ENCODE data around the gene SMARCA4.

Gene SMARCA4

GRCh38 chr19:11105014-11105636, 144.3 kb downstream of the SMARCA4 start:
- H3K27me3 ChIP-seq: no peaks in the 10 kb centered on the region
- DNase-seq: no peak
- no peak for TF ChIP-seq CTCF (IDR thresholded peaks at IDR 0.05; ENCODE audit: low read depth, low read length)
- H3K4me1 ChIP-seq: no peaks in the 10 kb centered on the region
- no peaks in the 10 kb centered on the region for H3K9me3 ChIP-seq
- H3K4me3 ChIP-seq (ENCODE audit: low read depth, low read length): no peak overlapping the region
- H3K36me3 ChIP-seq: peaks cover 96% of the 10 kb centered on the region

- H3K4me1 ChIP-seq: no peaks in the 10 kb centered on the region
- H3K4me3 ChIP-seq (ENCODE audit: low read depth, low read length): no peak overlapping the region
- H3K36me3 ChIP-seq: peaks cover 98% of the 10 kb centered on the region
- peak; percentile 13; the same call in 1 of the 2 replicates for TF ChIP-seq CTCF (IDR thresholded peaks at IDR 0.05; ENCODE audit: low read depth, low read length)
- no peaks in the 10 kb centered on the region for H3K27me3 ChIP-seq
- H3K9me3 ChIP-seq: no peaks in the 10 kb centered on the region
- DNase-seq: peak; percentile 68
Observed at GRCh38 chr19:11106477-11106876, 145.6 kb downstream of the SMARCA4 start.

GRCh38 chr19:11108746-11109145, 147.9 kb downstream of the SMARCA4 start:
- no peak for DNase-seq
- TF ChIP-seq CTCF (IDR thresholded peaks at IDR 0.05; ENCODE audit: low read depth, low read length): no peak
- Histone ChIP-seq H3K27me3 (no peaks in the 10 kb centered on the region), H3K4me1 (no peaks in the 10 kb centered on the region), H3K4me3 (ENCODE audit: low read depth, low read length) (no peak overlapping the region), H3K9me3 (no peaks in the 10 kb centered on the region), H3K36me3 (peaks cover 98% of the 10 kb centered on the region)

GRCh38 chr19:11111117-11111770, 150.4 kb downstream of the SMARCA4 start:
- H3K4me1 ChIP-seq: no peaks in the 10 kb centered on the region
- DNase-seq: no peak
- no peaks in the 10 kb centered on the region for H3K9me3 ChIP-seq
- peaks cover 98% of the 10 kb centered on the region for H3K36me3 ChIP-seq
- no peak overlapping the region for H3K4me3 ChIP-seq (ENCODE audit: low read depth, low read length)
- no peaks in the 10 kb centered on the region for H3K27me3 ChIP-seq
- no peak for TF ChIP-seq CTCF (IDR thresholded peaks at IDR 0.05; ENCODE audit: low read depth, low read length)

DNA sequence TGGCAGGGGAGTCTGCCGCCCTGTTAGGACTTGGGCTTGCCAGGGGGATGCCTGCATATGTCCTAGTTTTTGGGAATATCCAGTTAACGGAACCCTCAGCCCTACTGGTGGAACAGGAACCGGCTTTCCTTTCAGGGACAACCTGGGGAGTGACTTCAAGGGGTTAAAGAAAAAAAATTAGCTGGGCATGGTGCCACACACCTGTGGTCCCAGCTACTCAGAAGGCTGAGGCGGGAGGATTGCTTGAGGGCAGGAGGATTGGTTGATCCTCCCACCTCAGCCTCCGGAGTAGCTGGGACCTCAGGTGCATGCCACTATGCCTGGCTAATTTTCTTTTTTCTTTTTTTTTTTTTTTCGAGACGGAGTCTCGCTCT, 150.9 kb downstream of the SMARCA4 start:
- DNase-seq: no peak
- Histone ChIP-seq H3K27me3 (no peaks in the 10 kb centered on the region), H3K9me3 (no peaks in the 10 kb centered on the region), H3K36me3 (peaks cover 98% of the 10 kb centered on the region), H3K4me3 (ENCODE audit: low read depth, low read length) (no peak overlapping the region), H3K4me1 (no peaks in the 10 kb centered on the region)
- TF ChIP-seq CTCF (IDR thresholded peaks at IDR 0.05; ENCODE audit: low read depth, low read length): no peak

Measured in BE2C (cell line).